ENCODE measurements around the gene SV2C. TPM values are rescaled to one million over a fixed set of nuclear protein-coding genes. Genes with fewer than 3 reads are reported as not detected.

SV2C gene
- polyA plus RNA-seq, 1 donor (not counting 4 experiments of a cell fraction or from before 2014, with no cell fraction given) = 0.34 TPM

- no peaks in the 10 kb centered on the region for H3K79me2 ChIP-seq (ENCODE audit: control insufficient read depth, insufficient read depth, low read length)
- no peaks in the 10 kb centered on the region for H3K4me1 ChIP-seq (ENCODE audit: control insufficient read depth, extremely low read depth, insufficient read depth, low read length)
- H3K27me3 ChIP-seq (ENCODE audit: control insufficient read depth, extremely low read depth, insufficient read depth, low read length) = no peaks in the 10 kb centered on the region
- H3K4me2 ChIP-seq (ENCODE audit: control insufficient read depth, extremely low read depth, insufficient read depth, low read depth, low read length) = no peak overlapping the region
- no peaks in the 10 kb centered on the region for H3K36me3 ChIP-seq (ENCODE audit: control insufficient read depth in 2 of 2, extremely low read depth in 1 of 2, insufficient read depth in 2 of 2, low read length in 2 of 2)
- H2AFZ ChIP-seq (ENCODE audit: control insufficient read depth, low read length) = no peak overlapping the region
- no peak for TF ChIP-seq EZH2 (IDR thresholded peaks at IDR 0.05; ENCODE audit: low read length)
- no peak for TF ChIP-seq CTCF (optimal IDR thresholded peaks at IDR 0.05 in 1 of 3, IDR thresholded peaks at IDR 0.05 in 1 of 3, conservative IDR thresholded peaks at IDR 0.05 in 1 of 3; ENCODE audit: extremely low read depth in 1 of 3, insufficient read depth in 2 of 3, low read length in 3 of 3)
- FAIRE-seq = no peak
- no peak overlapping the region for H3K9ac ChIP-seq (ENCODE audit: control insufficient read depth, extremely low read depth, insufficient read depth, low read length)
- no peaks in the 10 kb centered on the region for H4K20me1 ChIP-seq (ENCODE audit: control insufficient read depth, extremely low read depth, insufficient read depth, low read length)
- H3K4me3 ChIP-seq (ENCODE audit: control insufficient read depth in 2 of 3, extremely low read depth in 1 of 3, insufficient read depth in 2 of 3, low read depth in 1 of 3, low read length in 3 of 3) = no peak overlapping the region
- no peak overlapping the region for H3K27ac ChIP-seq (ENCODE audit: control insufficient read depth, insufficient read depth, low read length)
- no peak for DNase-seq (ENCODE audit: low read depth, low spot score)
- dilution Hi-C loops (cut with MboI; ENCODE audit: extremely low pct_ligation_motif_present, low sequenced_read_pairs) = no loop called here
- no peaks in the 10 kb centered on the region for H3K9me1 ChIP-seq (ENCODE audit: control insufficient read depth, extremely low read depth, insufficient read depth, low read length)
- H3K9me3 ChIP-seq (ENCODE audit: control insufficient read depth, low read depth, low read length) = no peaks in the 10 kb centered on the region
These were observed 258.6 kb downstream of the SV2C start for GRCh38 chr5:76341651-76342334.

- Histone ChIP-seq H3K36me3 (ENCODE audit: control insufficient read depth in 2 of 2, extremely low read depth in 1 of 2, insufficient read depth in 2 of 2, low read length in 2 of 2) (no peaks in the 10 kb centered on the region), H3K9me1 (ENCODE audit: control insufficient read depth, extremely low read depth, insufficient read depth, low read length) (no peaks in the 10 kb centered on the region), H2AFZ (ENCODE audit: control insufficient read depth, low read length) (no peak overlapping the region), H3K4me3 (ENCODE audit: control insufficient read depth in 2 of 3, extremely low read depth in 1 of 3, insufficient read depth in 2 of 3, low read depth in 1 of 3, low read length in 3 of 3) (no peak overlapping the region), H3K27me3 (ENCODE audit: control insufficient read depth, extremely low read depth, insufficient read depth, low read length) (no peaks in the 10 kb centered on the region), H3K9me3 (ENCODE audit: control insufficient read depth, low read depth, low read length) (no peaks in the 10 kb centered on the region), H3K4me2 (ENCODE audit: control insufficient read depth, extremely low read depth, insufficient read depth, low read depth, low read length) (no peak overlapping the region), H4K20me1 (ENCODE audit: control insufficient read depth, extremely low read depth, insufficient read depth, low read length) (no peaks in the 10 kb centered on the region), H3K4me1 (ENCODE audit: control insufficient read depth, extremely low read depth, insufficient read depth, low read length) (no peaks in the 10 kb centered on the region), H3K9ac (ENCODE audit: control insufficient read depth, extremely low read depth, insufficient read depth, low read length) (no peak overlapping the region), H3K79me2 (ENCODE audit: control insufficient read depth, insufficient read depth, low read length) (no peaks in the 10 kb centered on the region), H3K27ac (ENCODE audit: control insufficient read depth, insufficient read depth, low read length) (no peak overlapping the region)
- FAIRE-seq (no peak), DNase-seq (ENCODE audit: low read depth, low spot score) (no peak)
- TF ChIP-seq EZH2 (IDR thresholded peaks at IDR 0.05; ENCODE audit: low read length) (no peak), CTCF (optimal IDR thresholded peaks at IDR 0.05 in 1 of 3, IDR thresholded peaks at IDR 0.05 in 1 of 3, conservative IDR thresholded peaks at IDR 0.05 in 1 of 3; ENCODE audit: extremely low read depth in 1 of 3, insufficient read depth in 2 of 3, low read length in 3 of 3) (no peak)
- dilution Hi-C loops (cut with MboI; ENCODE audit: extremely low pct_ligation_motif_present, low sequenced_read_pairs) = no loop called here
These were observed 259.3 kb downstream of the SV2C start for GRCh38 chr5:76342474-76342873.

Data from keratinocyte (primary cell).